Neural progenitor cell (in vitro differentiated cells): ENCODE data around the gene FADS1. TPM values are rescaled to one million over a fixed set of nuclear protein-coding genes. Genes with fewer than 3 reads are reported as not detected.

ENCODE experiments used
- DNase-seq: peaks from one replicate; pipeline ENCODE4 v3.0.0-alpha.2; 2016; ENCODE audit warnings: low spot score
- H2AFZ ChIP-seq: fragments of 200-600 bp; sonication (generic); replicated peaks from 2 replicates; pipeline ENCODE4 v1.6.1; 2016; ENCODE audit warnings: antibody characterized with exemption
- H3F3A ChIP-seq: fragments of 200-600 bp; sonication (generic); 2 replicates; pipeline ENCODE4 v1.6.1; 2016; ENCODE audit warnings: antibody characterized with exemption, low read depth
- H3K27ac ChIP-seq: fragments of 200-600 bp; sonication (generic); 2 replicates; pipeline ENCODE4 v1.5.1; 2016; ENCODE audit warnings: mild to moderate bottlenecking
- H3K27me3 ChIP-seq: fragments of 200-600 bp; sonication (generic); 2 replicates; pipeline ENCODE4 v1.6.1; 2016; ENCODE audit warnings: mild to moderate bottlenecking, moderate library complexity
- H3K36me3 ChIP-seq: fragments of 200-600 bp; sonication (generic); 2 replicates; pipeline ENCODE4 v1.5.1; 2016
- H3K4me1 ChIP-seq: fragments of 200-600 bp; sonication (generic); 2 replicates; pipeline ENCODE4 v1.6.1; 2016; ENCODE audit warnings: mixed run types
- H3K4me2 ChIP-seq: fragments of 200-600 bp; sonication (generic); 2 replicates; pipeline ENCODE4 v1.6.1; 2016
- H3K4me3 ChIP-seq: fragments of 200-600 bp; sonication (generic); 2 replicates; pipeline ENCODE4 v1.5.1; 2016
- H3K79me2 ChIP-seq: fragments of 200-600 bp; sonication (generic); 2 replicates; pipeline ENCODE4 v1.6.1; 2016; ENCODE audit warnings: low read depth
- H3K9ac ChIP-seq: fragments of 200-600 bp; sonication (generic); 2 replicates; pipeline ENCODE4 v1.6.1; 2016
- H3K9me3 ChIP-seq: fragments of 200-600 bp; sonication (generic); 2 replicates; pipeline ENCODE4 v1.5.1; 2016; ENCODE audit warnings: low read depth
- H4K20me1 ChIP-seq: fragments of 200-600 bp; sonication (generic); 2 replicates; pipeline ENCODE4 v1.6.1; 2016; ENCODE audit warnings: low read depth
- H3K27ac Mint-ChIP-seq: 3 replicates; pipeline ENCODE4 v1.8.0; 2021; ENCODE audit warnings: mixed read lengths
- H3K27me3 Mint-ChIP-seq: 2 replicates; pipeline ENCODE4 v1.8.0; 2022; ENCODE audit warnings: low read depth, mild to moderate bottlenecking, inconsistent platforms, moderate library complexity, mixed read lengths; ENCODE audit not compliant: insufficient read depth
- H3K36me3 Mint-ChIP-seq: 3 replicates; pipeline ENCODE4 v1.8.0; 2021; ENCODE audit warnings: mixed read lengths
- H3K4me1 Mint-ChIP-seq: 3 replicates; pipeline ENCODE4 v1.8.0; 2021; ENCODE audit warnings: mixed read lengths
- H3K4me3 Mint-ChIP-seq: 3 replicates; pipeline ENCODE4 v1.8.0; 2021; ENCODE audit warnings: mild to moderate bottlenecking, moderate library complexity, mixed read lengths
- H3K9me3 Mint-ChIP-seq: 3 replicates; pipeline ENCODE4 v1.8.0; 2020; ENCODE audit warnings: mixed read lengths
- EZH2 ChIP-seq: fragments of 200-600 bp; sonication (generic); IDR thresholded peaks from 2 replicates; pipeline ENCODE4 v1.6.1; 2017; ENCODE audit warnings: antibody characterized with exemption, mild to moderate bottlenecking, moderate library complexity
- EZH2phosphoT487 ChIP-seq: fragments of 200-600 bp; sonication (generic); IDR thresholded peaks from 2 replicates; pipeline ENCODE4 v1.6.1; 2017; ENCODE audit warnings: antibody characterized with exemption
- total RNA-seq: library from RNA; depleted of rRNA; stranded (reverse); fragments of >200 nt; gene quantifications from 2 replicates; pipeline ENCODE4 v1.2.3, GENCODE V29; 2015; ENCODE audit warnings: low replicate concordance
- TF ChIP-seq, protein P1 (sequence below): fragments of 200-600 bp; sonication (generic); IDR thresholded peaks from 2 replicates; pipeline ENCODE4 v1.5.1; 2017; ENCODE audit warnings: antibody characterized with exemption, mild to moderate bottlenecking

The FADS1 gene
- total RNA-seq, 1 donor from 2014 or later, result 163 TPM

DNA sequence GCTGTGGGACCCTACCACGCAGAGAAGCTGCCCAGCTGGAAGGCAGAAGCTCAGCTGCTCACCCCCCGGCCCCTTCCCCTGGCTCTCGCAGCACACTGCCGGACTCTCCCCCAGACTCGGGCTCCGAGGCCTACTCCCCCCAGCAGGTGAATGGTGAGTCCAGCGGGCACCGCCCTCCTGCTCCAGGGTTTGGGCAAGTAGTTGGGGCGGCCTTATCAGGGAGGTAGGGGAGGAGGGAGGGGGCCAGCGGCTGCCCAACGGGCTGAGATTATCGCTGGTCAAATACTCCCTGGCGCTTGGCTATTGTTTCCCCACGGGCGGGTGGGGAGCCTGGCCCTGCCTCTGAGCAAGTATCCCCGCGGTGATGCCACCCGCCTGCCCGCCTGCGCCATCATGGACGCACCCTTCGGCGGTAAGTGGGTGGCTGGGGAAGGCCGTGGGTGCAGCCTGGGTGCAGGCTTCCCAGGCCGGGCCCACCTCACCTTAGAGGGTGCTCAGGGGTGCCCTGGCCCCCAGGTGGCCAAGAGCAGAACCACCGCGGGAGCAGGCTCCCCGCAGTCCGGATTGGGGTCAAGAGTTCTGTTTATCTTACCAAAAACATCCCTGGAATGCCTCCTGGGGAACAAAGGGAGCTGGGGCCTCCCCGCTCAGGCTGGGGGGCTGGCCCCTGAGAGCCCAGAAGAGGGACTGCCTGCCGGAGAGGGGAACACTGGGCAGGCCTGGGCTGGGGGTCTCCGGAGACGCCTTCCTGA lies 47.5 kb downstream of the FADS1 start:
- peak overlapping the region; percentile 13 for H3K4me2 ChIP-seq
- H4K20me1 ChIP-seq, result no peaks in the 10 kb centered on the region
- no peak overlapping the region for H3K27ac ChIP-seq
- no peak overlapping the region for H2AFZ ChIP-seq
- H3K27ac Mint-ChIP-seq, result no peak overlapping the region
- H3K9ac ChIP-seq, result peak overlapping the region; percentile 32
- peaks cover 14% of the 10 kb centered on the region for H3K4me1 ChIP-seq
- no peak overlapping the region for H3K4me3 ChIP-seq
- H3K27me3 Mint-ChIP-seq, result peaks cover 5% of the 10 kb centered on the region
- no peaks in the 10 kb centered on the region for H3K27me3 ChIP-seq
- H3K9me3 Mint-ChIP-seq, result no peaks in the 10 kb centered on the region
- no peaks in the 10 kb centered on the region for H3K36me3 Mint-ChIP-seq
- no peaks in the 10 kb centered on the region for H3K36me3 ChIP-seq
- H3K9me3 ChIP-seq, result no peaks in the 10 kb centered on the region
- peaks cover 23% of the 10 kb centered on the region for H3K4me1 Mint-ChIP-seq
- no peaks in the 10 kb centered on the region for H3F3A ChIP-seq
- no peak overlapping the region for H3K4me3 Mint-ChIP-seq
- TF ChIP-seq, protein P1, sequence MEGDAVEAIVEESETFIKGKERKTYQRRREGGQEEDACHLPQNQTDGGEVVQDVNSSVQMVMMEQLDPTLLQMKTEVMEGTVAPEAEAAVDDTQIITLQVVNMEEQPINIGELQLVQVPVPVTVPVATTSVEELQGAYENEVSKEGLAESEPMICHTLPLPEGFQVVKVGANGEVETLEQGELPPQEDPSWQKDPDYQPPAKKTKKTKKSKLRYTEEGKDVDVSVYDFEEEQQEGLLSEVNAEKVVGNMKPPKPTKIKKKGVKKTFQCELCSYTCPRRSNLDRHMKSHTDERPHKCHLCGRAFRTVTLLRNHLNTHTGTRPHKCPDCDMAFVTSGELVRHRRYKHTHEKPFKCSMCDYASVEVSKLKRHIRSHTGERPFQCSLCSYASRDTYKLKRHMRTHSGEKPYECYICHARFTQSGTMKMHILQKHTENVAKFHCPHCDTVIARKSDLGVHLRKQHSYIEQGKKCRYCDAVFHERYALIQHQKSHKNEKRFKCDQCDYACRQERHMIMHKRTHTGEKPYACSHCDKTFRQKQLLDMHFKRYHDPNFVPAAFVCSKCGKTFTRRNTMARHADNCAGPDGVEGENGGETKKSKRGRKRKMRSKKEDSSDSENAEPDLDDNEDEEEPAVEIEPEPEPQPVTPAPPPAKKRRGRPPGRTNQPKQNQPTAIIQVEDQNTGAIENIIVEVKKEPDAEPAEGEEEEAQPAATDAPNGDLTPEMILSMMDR, result peak; percentile 42
- TF ChIP-seq EZH2phosphoT487, result no peak
- peak; percentile 63 for DNase-seq
- H3K79me2 ChIP-seq, result no peaks in the 10 kb centered on the region

DNA sequence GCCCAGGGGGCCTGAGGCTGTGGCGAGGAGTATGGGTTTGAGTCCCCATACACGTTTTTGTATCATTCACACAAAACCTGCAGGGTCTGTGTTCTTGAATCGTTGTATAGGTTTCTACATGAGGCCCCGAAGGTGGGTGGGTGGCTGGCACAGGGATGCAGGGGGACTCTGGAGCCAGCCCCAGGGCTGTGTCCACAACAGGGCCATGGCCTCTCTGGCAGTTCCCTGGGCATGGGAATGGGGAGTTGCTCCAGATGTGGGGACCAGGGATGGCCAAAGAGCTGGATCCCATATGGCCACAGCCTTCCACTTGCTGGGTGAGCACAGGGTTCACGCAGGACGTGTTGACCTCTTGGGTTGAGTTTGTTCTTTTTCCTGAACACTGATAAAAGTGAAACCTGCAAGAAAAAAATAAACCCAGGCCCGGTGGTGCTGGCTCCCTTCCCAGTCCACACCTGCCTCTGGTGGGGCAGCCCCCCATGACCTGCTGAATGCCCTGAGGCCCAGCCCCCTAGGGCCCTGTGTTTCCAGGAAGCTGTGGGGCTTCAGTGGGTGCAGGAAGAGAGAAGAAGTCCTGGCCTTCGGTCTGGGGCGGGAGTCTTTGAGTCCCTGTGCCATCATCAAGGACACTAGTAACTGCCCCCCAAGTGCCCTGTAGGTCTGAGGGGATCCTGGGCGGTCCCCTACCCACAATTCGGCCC lies 48.3 kb downstream of the FADS1 start:
- H3K4me3 Mint-ChIP-seq, result no peak overlapping the region
- Histone ChIP-seq H3K9ac (no peak overlapping the region), H2AFZ (no peak overlapping the region), H3K9me3 (no peaks in the 10 kb centered on the region), H3K4me1 (peaks cover 14% of the 10 kb centered on the region), H3K4me2 (no peak overlapping the region), H3K4me3 (no peak overlapping the region), H3K27ac (no peak overlapping the region), H3K79me2 (no peaks in the 10 kb centered on the region), H4K20me1 (no peaks in the 10 kb centered on the region), H3F3A (no peaks in the 10 kb centered on the region), H3K36me3 (no peaks in the 10 kb centered on the region), H3K27me3 (no peaks in the 10 kb centered on the region)
- H3K4me1 Mint-ChIP-seq, result peaks cover 18% of the 10 kb centered on the region
- no peaks in the 10 kb centered on the region for H3K9me3 Mint-ChIP-seq
- H3K36me3 Mint-ChIP-seq, result no peaks in the 10 kb centered on the region
- H3K27ac Mint-ChIP-seq, result peak overlapping the region; percentile 93
- TF ChIP-seq EZH2phosphoT487 (no peak), EZH2 (no peak)
- TF ChIP-seq, protein P1, result no peak
- H3K27me3 Mint-ChIP-seq, result peaks cover 5% of the 10 kb centered on the region
- no peak for DNase-seq

DNA sequence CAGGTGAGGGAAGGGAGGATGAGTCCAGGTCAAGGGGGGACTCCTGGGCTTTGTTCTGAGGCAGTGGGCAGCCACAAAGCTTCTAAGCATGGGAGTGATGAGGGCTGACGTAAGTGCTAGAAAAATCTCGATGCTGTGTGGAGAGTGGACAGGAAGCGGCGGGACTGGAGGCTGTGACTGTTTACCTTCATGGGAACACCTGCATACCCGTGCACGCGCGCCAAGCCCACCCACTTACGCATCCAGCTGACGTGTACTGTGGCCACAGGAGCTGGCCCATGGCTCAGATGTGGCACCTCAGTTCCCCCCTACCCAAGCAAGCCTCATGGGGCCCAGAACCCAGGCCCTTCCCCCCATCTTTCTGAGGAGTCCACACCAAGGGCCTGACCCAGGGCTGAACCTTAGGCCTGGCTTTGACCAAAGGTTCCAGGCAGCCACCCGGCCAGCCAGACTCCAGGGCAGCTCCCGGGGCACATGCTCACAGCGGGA lies 50.4 kb downstream of the FADS1 start:
- H2AFZ ChIP-seq, result no peak overlapping the region
- peak overlapping the region; percentile 79 for H3K27ac Mint-ChIP-seq
- no peak overlapping the region for H3K4me3 Mint-ChIP-seq
- peaks cover 27% of the 10 kb centered on the region for H3K4me1 ChIP-seq
- no peaks in the 10 kb centered on the region for H3K27me3 ChIP-seq
- H3K4me1 Mint-ChIP-seq, result peaks cover 20% of the 10 kb centered on the region
- TF ChIP-seq EZH2 (no peak), EZH2phosphoT487 (no peak)
- TF ChIP-seq, protein P1, result no peak
- DNase-seq, result no peak
- H3K27ac ChIP-seq, result no peak overlapping the region
- no peaks in the 10 kb centered on the region for H3F3A ChIP-seq
- no peaks in the 10 kb centered on the region for H3K9me3 ChIP-seq
- no peaks in the 10 kb centered on the region for H3K36me3 ChIP-seq
- no peaks in the 10 kb centered on the region for H4K20me1 ChIP-seq
- no peaks in the 10 kb centered on the region for H3K9me3 Mint-ChIP-seq
- H3K9ac ChIP-seq, result no peak overlapping the region
- H3K79me2 ChIP-seq, result no peaks in the 10 kb centered on the region
- H3K4me2 ChIP-seq, result no peak overlapping the region
- H3K27me3 Mint-ChIP-seq, result peaks cover 5% of the 10 kb centered on the region
- H3K36me3 Mint-ChIP-seq, result no peaks in the 10 kb centered on the region
- no peak overlapping the region for H3K4me3 ChIP-seq
